Activated T-cell treated with anti-CD3 and anti-CD28 coated beads for 4 hours (primary cell): ENCODE data around the gene THAP4.

Source experiments
- DNase-seq: peaks from one replicate; pipeline ENCODE4 v3.0.0-alpha.2; 2020

Gene THAP4

DNA sequence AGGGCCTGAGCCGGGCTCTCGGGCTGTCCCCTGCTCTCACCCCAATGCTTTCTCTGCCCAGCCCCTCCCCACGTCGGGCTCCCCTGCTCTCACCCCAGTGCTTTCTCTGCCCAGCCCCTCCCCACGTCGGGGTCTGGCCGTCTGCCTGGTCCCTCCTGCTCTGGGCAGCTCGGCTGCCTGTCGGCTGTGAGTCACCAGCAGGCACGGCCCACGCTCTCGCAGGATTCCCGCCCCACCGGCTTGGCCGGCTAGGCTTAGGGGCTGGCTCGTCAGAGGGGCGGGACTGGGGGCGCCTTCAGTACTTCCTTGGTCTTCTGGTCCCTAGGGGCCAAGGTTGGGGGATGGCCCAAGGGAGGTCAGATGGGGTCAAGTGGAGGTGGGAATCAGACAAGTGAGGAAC is 75.1 kb downstream of the THAP4 start:
- no peak for DNase-seq

DNA sequence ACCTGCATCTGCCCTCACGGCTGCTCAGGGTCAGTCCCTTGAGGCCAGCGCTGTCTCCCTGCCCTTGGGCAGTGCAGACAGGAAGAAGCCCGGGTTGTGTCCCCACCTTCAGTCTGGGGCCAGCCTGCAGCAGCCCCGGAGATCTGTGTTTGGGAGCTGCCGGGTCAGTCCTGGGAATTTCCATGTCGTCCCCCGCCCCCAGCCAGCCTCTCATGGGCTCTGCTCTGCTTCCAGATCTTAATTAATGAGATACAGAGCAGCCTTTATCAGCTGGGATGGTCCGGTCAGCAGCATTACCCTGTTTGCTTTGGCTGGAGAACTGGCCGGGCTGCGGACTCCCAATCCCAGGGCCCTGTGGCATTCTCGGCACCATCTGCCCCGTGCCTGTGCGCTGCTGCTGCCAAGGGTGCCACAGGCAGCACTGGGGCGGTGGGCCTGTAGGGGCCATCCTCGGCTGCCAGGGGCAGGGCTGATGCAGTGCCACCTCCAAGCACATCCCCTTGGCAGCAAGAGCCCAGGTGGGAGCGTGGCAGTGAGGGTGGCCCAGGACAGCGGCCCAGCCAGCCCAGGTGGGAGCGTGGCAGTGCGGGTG is 76.0 kb downstream of the THAP4 start:
- no peak for DNase-seq

DNA sequence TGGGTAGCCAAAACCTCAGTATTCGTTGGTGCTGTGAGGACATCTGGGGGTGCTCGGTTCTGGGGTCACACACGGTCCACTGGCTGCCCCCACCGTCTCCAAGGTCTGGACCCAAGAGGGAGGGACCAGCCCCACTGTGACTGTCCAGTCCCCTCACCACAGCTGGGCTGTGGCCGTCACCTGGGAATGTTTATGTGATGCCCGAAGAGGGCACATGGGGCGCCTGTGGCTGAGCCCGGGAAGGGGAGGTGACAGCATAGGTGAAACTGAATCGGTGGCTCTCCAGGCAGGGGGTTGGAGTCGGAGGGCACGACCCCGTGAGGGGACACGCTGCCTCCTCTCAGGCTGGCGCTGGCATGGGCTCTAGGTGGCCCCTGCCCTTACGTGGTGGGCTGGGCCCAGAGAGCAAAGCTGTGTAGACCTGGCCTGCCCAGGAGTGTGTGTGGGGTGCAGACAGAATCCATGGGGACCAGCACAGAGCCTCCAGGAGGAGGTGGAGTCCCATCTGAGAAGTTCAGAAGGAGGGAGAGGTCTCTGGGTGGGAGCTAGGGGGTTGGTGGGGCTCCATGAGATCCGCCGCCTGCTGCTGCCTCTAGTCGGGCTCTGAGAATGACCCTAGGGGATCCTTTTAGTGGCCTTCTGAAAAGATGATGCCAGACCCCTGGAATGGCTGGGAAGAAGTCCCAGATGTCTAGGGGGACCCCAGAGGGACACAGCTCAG is 76.6 kb downstream of the THAP4 start:
- no peak for DNase-seq

DNA sequence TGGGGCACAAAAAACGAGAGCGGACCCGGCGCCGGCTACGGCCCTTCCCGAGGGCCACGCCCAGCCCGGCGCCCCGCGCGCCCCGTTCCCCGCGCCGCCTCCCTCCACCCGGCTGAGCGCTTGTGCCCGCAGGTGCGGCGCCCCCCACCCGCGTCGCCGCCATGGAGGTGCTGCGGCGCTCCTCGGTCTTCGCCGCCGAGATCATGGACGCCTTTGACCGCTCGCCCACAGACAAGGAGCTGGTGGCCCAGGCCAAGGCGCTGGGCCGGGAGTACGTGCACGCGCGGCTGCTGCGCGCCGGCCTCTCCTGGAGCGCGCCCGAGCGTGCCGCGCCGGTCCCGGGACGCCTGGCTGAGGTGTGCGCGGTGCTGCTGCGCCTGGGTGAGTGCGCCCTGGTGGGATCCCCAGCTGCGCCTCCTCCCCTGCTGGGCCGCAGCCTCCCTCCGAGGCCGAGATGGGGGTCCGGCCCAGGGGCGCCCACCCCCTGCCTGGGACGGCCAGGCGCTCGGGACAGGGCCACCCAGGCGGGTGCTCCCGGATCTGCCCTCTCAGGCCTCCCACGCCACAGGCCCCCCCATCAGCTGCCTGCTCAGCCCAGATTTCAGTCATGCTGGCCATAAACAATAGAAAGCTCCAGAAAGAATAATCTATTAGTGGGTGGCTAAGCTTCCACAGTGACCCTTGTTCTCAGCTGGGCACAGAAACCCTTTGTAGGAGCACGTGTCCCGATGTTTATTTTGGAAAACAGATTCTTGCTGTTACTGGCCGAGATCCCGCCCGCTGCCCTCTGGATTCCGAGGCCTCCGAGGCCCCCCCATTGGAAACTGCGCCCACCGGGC is 77.4 kb downstream of the THAP4 start:
- DNase-seq: no peak

DNA sequence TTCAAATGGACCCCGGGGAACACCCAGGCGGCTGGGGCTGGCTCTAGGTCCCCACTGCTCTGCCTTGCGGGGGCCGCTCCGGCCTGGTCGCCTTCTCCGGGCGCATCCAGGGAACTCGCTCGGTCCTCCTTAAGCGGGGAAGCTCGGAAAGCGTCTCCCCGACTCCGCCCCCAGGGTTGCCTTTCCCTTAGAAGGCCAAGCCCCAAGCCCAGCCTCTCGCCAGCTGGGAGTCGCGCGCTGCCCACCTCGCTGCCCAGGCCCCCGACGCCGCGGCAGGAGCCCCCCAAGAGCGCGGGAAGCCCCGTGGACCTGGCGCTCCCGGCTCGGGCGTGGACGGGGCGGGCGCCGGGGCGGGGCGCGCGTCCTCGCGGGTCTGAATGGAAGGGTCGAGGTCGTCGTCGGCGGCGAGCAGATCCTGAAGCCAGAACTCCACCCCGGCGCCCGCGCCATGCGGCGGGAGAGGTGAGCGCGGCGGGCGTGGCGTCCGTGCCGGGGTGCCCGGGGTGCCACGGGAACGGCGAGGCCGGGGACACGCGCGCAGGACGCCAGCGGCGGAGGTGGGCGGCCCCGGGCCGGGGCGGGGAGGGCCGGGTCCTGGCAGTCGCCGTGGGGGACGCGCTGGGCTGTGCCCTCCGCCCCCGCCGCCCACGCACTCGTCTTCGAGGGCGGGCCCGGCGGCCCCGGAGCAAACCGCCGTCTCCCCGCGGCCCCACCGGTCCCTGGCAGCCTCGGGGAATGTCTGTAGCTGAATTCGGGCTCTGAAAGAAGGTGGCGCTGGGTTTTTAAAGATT is 78.2 kb downstream of the THAP4 start, which contains the start of gene BOK:
Gene BOK, plus strand, starts transcription at position 214 of the 791 bp plus-strand sequence. CDS start 739 bp downstream, outside the sequence.
- DNase-seq: no peak

DNA sequence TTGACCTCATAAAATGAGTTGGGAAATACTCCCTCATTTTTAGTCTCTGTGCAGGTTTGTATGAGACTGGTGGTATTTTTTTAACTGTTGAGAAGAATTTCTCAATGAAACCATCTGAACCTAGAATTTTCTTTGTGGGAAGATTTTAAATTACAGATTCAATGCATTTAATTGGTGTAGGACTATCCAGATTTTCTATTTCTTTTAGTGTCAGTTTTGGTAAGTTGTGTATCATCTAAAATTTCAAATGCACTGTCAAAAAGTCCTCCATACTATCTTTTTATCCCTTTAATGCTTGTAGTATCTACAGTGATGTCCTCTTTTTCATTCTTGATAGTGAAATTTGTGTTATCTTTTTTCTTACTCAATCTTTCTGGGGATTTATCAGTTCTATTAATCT is 80.2 kb downstream of the THAP4 start:
- no peak for DNase-seq

DNA sequence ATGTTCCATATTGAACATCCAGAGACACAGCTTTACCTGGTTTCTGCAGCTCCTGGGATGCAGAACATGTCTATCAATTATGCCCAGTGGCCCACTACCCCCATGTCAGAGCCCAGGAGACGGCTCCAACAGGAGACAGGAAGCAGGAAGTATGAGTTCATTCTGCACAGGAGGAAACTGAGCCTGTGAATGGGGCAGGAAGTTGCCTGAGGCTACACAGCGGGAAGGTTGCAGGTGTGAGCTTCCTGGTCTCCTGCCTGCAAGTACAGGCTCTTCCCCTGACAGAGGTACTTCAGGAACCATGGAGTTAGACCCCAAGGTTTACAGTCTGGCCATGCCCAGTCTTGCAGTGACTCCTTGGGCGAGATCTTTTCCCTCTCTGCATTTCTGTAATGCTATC is 81.2 kb downstream of the THAP4 start:
- no peak for DNase-seq

DNA sequence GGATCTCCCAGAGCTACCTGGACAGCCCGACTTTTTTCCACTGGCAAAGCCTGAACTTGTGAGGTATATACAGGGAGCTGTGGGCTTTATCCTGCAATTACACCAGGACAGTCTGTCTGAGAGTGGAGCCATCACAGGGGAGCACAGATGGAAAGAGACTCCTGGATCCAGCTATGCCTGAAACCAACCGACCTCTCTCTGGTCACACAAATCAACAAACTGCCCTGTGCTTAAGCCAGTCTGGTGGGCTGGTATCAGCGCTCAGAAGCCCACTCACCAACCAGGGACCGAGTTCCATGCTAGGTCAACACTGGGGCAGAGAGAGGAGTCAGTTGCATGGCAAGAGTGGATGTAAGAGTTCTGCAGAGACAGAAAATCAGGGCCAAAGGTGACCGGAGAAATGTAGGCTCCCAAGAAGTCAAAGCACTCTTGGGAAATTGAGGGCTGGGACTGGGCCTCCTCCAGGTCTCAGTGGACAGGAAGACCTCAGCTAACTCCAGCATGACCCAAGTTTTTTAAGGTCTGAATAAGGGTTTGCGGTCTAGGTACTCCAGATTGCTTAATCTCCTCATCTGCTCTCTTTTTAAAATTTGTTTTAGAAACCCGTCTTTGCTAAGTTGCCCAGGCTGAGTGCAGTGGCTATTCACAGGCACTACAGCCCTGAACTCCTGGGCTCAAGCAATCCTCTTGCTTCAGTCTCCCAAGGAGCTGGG is 82.2 kb downstream of the THAP4 start:
- DNase-seq: no peak

DNA sequence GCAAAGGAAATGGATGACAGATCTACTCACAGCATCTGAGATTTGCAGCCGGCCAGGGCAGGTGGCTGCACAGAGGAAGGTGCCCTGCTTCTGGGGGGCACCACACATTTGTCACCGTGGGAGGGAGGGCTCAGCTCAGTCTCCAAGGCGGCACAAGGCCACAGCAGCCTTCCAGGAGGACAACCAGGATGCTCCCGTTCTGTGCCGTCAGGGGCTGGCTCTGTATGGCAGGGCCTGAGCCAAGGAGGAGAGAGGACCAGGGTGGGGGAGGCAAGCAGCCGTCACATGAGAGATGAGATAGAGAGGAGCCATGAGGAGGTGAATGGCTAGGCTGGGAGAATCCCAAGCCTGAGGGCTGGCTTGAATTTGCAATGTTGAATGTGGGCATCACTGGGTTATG is 83.0 kb downstream of the THAP4 start:
- DNase-seq: no peak

DNA sequence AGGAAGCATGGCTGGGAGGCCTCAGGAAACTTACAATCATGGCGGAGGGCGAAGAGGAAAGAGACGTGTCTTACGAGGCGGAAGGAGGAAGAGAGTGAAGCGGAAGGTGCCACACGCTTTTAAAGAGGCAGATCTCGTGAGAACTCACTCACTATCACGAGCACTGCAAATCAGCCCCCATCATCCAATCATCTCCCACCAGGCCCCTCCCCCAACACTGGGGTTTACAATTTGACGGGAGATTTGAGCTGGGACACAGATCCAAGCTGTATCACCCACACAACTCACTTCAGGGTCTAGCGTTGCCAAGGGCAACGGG is 83.5 kb downstream of the THAP4 start:
- no peak for DNase-seq

DNA sequence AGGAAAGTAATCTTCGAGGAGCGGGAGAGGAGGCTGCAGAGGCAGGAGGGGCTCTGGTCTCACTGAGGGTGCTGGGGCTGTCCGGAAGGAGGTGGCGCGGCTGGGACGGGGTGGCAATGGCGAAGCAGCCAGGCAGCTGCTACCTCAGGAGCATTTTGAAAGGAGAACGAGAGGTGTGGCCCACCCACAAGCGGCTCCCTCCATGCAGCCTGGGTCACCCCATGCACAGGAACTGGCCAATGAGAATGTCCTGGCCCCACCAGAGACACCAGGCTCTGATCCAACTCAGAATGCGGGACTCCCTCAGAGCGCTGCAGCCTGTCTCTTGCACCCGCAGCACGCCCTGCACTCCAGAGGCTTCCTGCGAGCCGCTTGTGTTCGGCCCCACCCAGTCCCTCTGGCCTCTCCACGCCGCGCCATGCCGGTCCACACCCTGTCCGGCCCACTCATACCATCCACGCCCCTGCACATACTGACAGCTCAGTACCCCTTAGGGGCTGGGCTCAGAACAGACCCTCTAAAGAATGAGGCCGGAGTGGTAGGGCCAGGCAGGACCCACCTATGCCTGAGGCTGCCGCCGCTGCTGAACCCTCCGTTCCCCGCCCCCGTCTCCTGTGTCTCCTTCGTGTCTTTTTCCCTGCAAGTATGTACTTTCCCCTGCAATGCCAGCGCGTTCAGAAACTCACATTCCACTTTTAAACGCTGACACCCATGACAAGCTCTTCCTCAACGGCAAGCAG is 84.8 kb downstream of the THAP4 start:
- DNase-seq: no peak

DNA sequence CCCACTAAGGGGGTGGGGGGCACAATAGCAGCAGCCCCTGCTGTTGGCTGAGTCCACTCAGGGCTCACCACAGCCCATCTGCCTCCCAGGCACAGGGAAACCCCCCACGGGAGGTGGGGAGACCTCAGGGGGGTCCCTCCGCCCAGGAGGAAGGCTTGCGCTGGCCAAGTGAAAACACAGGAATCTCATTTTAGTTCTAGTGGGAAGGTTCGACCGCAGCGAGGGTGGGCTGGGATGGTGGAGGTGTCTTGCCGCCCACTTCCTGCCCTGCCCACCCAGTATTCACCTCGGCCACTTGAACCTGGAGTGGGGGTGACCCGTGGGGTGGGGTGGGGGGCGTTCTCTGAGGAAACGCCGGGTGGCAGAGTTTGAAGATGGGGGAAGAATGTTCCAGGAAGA is 85.4 kb downstream of the THAP4 start:
- no peak for DNase-seq

DNA sequence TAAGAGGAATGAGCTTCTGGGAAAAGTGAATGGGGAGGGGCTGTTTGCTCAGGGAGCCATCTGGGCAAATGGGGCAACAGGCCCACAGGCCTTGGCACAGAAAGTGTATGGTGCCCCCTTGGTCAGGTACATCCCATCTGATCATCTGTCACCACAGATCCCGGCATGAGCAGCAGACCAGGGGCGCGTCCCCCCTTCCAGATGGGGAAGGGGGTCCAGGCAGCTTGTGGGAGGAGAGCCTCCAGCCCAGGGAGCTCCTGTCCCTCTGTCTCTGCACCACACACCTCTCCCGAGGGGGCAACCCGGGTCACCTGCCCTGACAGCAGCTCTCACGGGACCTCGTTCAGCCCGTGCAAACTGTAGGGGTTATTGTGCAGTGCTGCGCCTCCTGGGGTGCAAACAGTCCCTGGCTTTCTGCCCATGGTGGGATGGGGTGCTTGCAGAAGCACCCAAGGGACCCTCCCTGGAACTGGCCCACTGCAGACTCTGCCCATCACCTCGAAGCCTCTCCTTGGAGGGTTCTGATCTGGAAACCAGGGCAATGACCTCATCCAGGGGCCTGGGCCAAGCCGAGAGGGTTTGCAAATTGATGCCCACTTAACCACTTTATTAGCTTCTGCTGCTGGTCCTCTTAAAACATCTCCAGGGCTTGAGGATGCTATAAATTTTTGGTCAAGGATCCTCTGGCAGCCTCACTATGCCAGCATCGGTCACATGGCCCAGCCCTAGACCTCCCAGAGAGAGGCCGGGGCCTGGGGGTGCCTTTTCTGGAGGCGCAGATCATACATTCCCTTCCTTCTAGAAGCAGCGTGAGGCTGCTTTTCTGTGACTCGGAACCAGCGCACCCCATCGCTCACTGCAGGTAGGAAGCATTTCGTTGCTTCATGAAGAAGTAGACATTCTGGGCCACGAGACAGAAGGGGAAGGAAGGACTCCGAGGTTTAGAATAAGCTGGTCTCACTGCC is 86.1 kb downstream of the THAP4 start:
- DNase-seq: no peak

DNA sequence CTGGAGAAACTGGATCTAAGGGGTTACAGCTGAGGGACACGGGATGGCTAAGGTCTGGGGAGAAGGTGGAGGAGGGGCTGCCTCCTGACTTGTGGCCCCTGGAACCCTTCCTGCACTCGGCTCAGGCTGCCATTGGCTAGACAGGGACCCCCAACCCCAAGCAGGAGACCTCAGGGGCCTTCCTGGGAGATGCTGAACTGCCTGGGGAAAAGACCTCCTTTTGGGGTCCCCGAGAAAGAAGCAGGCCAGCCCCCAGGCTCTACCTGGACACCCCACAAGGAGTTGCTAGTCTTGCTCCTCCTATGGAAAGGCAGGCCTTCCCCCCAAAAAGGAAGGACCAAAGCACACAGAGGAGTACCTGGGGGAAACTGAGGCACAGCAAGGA is 88.5 kb downstream of the THAP4 start:
- DNase-seq: no peak

DNA sequence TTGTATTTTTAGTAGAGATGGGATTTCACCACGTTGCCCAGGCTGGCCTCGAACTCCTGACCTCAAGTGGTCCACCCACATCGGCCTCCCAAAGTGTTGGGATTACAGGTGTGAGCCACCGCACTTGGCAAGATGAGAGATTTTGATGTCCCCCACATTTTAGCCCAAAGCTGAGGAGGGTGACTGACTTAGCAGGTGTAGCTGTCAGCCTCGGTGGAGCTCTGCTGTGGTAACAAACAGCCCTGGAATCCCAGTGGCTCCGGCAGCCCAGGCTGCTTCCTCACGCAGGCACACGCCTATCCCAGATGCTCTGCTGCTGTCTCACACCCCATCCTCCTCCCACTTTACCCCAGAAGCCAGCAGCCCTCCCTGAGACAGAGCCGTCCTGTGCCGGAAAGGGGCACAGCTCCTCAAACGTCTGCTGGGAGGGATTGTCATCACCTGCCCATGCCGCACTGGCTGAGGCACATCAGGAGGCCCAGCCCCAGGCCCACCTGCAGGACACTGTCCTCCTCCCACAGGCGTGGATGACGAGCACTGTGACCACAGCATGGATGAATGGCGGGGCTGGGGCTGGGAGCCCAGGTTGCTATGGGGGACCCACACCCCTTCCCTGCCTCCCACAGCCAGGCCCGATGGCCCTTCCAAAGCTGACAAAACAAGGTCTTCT is 89.0 kb downstream of the THAP4 start:
- no peak for DNase-seq

DNA sequence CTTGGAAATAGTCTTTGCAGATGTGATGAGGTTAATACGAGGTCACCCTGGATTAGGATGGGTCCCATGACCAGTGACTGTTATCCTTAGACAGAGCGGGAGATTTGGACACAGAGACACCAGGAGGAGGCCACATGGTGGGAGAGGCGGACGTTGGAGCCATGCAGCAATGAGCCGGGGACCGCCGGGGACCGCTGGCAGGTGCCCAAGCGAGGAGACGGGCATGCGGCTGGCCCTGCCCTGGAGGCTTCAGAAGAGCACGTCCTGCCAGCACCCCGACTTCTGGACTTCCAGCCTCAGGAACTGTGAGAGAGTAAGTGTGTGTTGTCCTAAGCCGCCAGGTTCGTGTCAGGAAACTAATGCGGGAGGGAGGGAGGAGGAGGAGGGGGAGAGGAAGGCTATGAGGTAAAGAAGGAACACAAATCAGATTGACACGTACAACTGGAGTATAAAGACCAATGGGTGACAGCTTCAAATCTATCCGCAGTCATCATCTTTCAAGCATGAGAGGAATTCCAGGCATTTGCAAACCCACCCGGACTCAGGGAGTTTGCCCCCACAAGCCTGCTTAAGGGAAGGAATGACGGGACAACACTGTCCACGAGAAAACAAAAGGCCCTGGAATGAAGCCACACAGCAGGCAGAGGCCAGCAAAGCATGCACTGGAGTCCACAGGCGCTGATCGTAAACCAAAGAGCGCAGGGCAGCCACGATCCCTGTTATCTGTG is 90.0 kb downstream of the THAP4 start:
- no peak for DNase-seq

DNA sequence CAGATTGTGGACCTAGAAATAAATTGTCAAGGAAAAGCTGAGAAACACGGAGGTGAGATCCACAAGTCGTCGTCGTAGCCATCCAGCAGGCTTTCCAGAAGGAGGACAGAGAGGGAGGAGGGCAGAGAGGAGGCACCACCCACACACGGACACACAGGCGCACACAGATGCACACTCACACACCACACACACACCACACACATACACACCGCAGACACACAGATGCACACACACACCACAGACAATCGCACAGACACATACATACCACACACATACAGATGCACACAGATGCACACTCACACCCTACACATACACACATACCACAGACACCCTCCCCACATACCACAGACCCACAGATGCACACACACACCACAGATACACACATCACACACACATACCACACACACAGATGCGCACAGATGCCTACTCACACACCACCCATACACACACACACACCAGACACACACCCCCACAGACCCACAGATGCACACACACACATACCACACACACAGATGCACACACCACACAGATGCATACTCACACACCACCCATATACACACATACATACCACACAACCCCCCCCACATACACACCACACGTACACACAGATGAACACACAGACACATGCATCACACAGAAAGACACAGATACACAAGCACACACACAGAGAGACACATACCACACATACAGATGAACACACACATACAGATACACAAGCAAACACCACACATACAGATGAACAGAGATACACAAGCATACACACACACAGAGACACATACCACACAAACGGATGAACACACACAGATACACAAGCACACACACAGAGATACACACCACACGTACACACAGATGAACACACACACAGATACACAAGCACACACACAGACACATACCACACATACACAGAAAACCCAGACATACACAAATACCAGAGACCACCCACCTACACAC is 91.2 kb downstream of the THAP4 start:
- no peak for DNase-seq

DNA sequence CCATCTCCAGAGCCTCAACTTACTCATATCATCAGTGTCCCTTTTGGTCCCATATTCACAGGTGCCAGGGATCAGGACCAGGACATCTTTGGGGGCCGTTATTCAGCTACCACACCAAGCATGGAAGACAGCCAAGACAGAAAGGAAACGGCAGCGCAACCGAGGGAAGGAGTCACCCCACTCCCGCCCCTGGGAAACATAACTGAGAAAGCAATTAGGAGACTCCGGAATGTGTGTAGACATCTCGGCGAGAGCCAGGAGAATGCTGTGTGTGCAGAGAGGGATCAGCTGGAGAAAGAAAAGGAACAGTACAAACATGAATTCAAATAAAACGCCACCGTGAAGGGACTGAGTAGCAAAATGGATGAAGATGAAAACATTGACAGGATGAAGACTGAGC is 91.9 kb downstream of the THAP4 start:
- DNase-seq: no peak
